HG02970 (cell line): Measurements from ENCODE around the gene RBCK1.
A peak's percentile ranks its signal among the peaks of the same experiment; 100 is the strongest.

Experiments
- ATAC-seq: cut with Tn5 transposase; IDR thresholded peaks from one replicate; pipeline ENCODE4 v1.9.1; 2021; ENCODE audit warnings: mild to moderate bottlenecking, moderate library complexity, moderate number of reproducible peaks; ENCODE audit not compliant: unreplicated experiment, low FRiP score

Gene RBCK1

DNA sequence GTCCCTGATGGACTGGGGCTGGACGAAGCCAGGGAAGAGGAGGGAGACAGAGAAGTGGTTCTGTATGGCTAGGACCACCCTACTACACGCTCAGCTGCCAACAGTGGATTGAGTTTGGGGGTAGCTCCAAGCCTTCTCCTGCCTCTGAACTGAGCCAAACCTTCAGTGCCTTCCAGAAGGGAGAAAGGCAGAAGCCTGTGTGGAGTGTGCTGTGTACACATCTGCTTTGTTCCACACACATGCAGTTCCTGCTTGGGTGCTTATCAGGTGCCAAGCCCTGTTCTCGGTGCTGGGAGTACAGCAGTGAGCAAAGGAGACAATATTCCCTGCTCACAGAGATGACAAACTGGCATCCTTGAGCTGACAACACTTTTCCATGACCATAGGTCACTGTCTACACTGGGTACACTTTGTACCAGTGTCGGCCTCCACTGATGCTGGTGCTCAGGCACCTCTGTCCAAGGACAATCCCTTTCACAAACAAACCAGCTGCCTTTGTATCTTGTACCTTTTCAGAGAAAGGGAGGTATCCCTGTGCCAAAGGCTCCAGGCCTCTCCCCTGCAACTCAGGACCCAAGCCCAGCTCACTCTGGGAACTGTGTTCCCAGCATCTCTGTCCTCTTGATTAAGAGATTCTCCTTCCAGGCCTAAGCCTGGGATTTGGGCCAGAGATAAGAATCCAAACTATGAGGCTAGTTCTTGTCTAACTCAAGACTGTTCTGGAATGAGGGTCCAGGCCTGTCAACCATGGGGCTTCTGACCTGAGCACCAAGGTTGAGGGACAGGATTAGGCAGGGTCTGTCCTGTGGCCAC lies 11.3 kb upstream of the RBCK1 start:
- ATAC-seq, result no peak

DNA sequence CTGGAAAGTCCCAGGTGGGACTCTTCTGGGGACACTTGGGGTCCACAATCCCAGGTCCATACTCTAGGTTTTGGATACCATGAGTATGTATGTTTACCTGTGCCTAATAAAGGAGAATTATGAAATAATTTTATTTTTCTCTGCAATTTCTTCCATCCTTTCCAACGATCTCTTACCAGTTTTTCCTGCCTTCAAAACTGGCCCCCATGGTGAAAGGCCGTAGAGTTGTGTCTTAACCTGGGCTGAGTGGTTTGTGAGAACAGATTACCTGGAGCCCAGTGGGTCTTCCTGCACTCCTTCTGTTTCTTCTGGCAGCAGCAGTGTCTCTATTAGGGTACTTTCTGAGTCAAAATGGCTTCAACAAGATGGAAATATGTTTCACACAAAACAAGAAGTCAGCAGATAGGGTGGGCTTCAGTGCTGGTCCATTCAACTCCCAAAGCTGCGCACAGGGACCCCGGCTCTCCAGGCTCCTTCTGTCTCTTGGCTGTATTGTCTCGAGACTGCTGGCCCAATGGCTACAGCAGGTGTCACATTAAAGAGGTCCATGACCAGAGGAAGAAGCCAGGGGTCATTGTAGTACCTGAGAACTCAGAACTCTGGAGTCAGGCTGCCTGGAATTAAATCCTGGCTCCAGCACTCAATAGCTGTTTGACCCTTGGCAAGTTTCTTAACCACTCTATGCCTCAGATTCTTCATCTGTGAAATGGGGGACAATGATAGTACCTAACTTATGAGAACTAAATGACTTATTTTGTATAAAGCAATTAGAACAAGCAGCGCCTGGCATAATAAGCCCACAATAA lies 10.5 kb upstream of the RBCK1 start:
- ATAC-seq, result no peak

DNA sequence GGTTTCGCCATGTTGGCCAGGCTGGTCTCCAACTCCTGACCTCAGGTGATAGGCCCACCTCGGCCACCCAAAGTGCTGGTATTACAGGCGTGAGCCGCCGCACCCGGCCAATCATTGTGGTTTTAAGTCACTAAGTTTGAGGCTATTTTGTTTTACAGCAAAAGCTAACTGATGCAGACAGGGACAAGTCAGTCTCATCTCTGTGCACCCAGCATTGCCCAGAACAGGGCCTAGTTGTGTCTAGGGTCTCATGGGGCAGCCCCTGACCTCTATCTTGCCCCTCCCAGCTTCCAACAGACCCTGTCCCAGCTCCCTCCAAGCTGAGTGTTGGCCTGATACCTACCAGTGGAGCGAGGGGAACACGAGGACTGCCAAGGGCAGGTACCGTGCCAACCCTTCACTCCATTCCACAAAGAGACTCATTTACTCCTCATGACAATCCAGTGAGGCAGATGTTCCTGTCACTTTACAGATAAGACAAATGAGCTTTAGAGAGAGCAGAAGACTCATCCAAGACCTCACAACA lies 8.9 kb upstream of the RBCK1 start:
- no peak for ATAC-seq

- no peak for ATAC-seq
Observed at GRCh38 chr20:400128-400453, 8.0 kb upstream of the RBCK1 start.

- ATAC-seq, result no peak
Observed at GRCh38 chr20:400454-401275, 7.4 kb upstream of the RBCK1 start.

DNA sequence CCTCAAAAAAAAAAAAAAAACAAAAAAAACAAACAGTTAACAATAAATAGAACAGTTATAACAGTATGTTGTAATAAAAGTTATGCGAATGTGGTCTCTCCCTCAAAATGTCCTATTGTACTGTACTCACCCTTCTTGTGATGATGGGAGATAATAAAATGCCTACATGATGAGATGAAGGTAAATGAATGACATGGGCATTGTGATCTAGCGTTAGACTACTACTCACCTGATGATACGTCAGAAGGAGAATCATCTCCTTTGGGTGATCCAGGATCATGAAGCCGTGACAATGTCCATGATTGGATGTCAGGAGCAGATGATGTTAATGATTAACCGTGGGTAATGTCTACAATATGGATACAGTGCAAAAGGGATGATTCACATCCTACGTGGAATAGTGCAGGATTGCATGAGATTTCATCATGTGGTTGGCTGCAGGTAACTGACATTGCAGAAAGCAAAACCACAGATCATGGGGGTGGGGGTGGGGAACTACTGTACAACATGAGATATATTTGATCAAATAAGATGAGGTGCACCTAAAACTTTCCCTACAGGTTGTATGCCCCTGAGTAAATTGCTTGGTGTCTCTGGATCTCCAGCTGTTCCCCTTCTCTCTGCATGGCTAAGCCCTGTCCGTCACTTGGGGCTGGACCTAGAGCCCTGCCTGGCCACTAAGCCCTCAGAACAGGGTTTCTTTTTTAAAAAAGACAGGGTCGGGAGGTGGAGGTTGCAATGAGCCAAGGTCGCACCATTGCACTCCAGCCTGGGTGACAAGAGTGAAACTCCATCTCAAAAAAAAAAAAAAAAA lies 6.2 kb upstream of the RBCK1 start:
- no peak for ATAC-seq

GRCh38 chr20:402496-402885 lies 5.6 kb upstream of the RBCK1 start:
- ATAC-seq, result no peak

DNA sequence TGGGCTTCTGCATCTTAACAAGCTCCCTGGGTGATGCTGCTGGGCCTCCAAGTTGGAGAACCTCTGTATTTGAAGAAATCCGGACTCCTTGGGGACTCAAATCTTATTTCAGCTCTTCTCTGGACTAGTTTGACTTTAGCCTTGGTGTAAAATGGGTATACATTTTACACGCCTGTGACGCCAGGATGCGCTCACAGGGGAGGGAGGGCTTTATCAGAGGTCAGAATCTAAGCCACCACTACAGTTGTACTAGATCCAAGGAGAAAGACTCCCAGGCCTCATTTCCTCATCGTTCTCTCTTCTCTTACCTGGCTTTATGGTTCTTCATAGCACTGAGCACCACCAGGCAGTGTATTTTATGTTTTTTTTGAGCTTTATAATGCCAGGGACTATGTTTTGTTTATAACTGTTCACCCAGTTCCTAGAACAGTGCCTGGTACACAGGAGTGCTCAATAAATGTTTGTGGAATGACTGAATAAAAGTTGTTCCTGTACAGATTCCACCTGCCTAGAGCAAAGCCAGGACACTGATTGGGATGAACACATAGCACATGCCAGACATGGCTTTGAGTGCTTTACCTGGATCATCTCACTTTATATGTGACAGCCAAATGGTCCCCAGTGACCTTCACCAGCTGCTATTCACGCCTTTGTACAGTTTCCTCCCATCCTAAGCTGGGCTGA lies 5.1 kb upstream of the RBCK1 start:
- ATAC-seq, result no peak

- ATAC-seq, result no peak
Observed at GRCh38 chr20:403582-403957, 4.5 kb upstream of the RBCK1 start.

- ATAC-seq, result no peak
Observed at GRCh38 chr20:404088-404487, 4.0 kb upstream of the RBCK1 start.

GRCh38 chr20:406200-407132 lies 1.6 kb upstream of the RBCK1 start:
- no peak for ATAC-seq

GRCh38 chr20:407133-407952 lies 756 bp upstream of the RBCK1 start:
- peak; percentile 55 for ATAC-seq

DNA sequence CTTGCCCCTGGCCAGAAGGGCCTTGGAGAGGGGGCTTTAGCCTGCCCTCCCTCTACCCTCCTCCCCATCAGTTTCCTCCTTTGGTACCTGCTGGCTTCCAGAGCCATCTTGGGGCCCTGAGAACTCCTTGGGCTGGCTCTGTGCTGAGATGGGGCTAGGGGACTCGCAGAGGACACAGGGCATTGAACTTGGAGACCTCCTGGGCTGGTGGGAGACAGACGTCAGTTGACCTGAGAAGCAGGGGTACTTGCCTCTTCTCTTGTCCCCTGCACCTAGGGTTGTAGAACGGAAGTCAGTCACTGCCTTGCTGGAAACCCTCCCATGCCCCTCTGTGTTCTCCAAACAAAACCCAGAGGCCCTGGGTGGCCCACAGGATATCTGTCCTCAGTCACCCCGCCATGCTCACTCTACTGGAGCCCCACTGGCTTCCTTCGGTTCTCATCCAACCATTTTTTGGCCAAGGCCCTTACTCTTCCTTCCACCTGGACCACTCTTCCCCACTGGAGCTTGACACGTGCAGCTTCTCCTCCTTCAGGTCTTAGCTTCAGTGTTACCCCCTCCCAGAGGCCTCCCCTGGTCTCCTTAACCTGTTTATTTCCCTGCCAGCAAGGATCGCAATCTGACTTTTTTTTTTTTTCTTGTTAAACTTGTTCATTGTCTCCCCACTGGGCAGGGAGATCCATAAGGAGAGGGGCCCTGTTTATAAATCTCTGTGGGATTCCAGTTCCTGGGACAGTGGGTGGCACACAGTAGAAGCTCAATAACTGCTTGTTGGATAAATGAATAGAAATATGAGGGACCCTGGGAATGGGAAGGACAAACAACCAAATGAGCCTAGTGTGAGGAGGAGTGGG lies 971 bp downstream of the RBCK1 start:
- no peak for ATAC-seq

DNA sequence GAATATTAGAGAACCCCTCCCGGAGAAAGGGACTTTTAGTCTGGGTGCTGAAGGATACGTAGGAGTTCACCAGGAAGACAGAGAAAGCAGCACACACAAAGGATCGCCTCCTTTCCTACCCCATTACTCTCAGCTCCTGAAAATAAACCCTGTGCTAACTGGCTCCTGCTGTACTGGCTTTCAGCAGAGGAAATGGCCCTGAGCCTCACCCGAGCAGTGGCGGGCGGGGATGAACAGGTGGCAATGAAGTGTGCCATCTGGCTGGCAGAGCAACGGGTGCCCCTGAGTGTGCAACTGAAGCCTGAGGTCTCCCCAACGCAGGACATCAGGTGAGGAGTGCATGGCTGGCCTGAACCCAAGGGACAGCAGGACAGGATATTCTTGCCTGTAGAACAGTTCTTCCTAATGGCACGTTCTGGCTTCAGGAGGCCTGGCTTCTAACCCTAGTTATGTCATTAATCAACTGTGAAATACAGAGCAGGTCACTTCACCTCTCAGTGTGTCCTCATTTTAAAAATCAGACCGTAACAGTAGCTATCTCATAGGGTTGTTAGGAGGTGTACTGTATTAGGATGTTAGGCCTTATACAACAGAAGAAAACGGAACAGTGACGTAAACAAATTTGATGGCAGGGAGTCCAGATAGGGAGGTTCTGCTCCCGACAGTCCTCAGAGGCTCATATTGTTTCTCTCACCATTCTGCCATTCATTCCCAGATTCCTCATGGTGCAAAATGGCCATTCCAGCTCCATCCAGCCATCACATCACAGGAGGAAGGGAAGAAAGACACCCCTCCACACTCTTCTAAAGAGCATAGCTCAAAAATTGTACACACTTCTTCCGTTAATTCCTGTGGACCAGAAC lies 1.8 kb downstream of the RBCK1 start:
- no peak for ATAC-seq

DNA sequence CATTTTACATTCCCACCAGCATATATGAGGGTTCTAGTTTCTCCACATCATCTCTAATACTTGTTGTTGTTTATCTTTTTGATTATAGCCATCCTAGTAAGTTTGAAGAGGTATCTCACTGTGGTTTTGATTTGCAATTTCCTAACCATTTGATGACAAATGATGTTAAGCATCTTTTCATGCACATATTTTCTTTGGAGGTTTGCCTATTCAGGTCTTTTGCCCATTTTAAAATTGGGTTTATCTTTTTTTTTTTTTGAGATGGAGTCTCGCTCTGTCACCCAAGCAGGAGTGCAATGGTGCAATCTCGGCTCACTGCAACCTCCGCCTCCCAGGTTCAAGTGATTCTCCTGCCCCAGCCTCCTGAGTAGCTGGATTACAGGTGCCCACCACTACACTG lies 4.0 kb downstream of the RBCK1 start:
- ATAC-seq, result no peak

DNA sequence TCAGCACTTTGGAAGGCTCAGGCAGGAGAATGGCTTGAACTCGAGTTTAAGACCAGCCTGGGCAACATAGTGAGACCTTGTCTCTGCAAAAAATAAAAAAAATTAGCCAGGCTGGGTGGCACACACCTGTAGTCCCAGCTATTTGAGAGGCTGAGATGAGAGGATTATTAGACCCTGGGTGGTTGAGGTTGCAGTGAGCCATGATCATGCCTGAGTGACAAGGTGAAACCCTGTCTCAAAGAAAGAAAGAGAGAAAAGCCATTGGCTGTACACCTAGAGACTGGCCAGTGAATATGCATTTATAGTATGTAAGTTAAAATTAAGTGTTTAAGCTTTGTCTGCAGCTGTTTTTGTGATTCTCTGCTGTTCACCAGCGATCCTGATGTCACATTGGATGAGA lies 6.1 kb downstream of the RBCK1 start:
- ATAC-seq, result no peak
